Mucosa of descending colon (tissue), 3 donors: ENCODE measurements around the gene RPL36AL. TPM values are rescaled to one million over a fixed set of nuclear protein-coding genes. Genes with fewer than 3 reads are reported as not detected.
"Not testable (repeated sequence)": the region's sequence is repeated elsewhere in the genome, so short reads cannot be mapped to it uniquely, and the experiment has no call there.

Source experiments
- ATAC-seq: fragments of 200-7000 bp; cut with Tn5 transposase; one replicate; pipeline ENCODE4 v1.9.1; 2020; ENCODE audit warnings: mild to moderate bottlenecking, moderate library complexity
- DNase-seq, 3 donors: peaks; one replicate each; pipeline ENCODE4 v3.0.0-alpha.2; 2020
- H3K36me3 ChIP-seq: fragments of 200-600 bp; one replicate; pipeline ENCODE4 v1.8.0; 2021; ENCODE audit warnings: low read depth, mild to moderate bottlenecking
- H3K4me1 ChIP-seq: fragments of 200-600 bp; one replicate; pipeline ENCODE4 v1.8.0; 2021; ENCODE audit warnings: low read depth, mild to moderate bottlenecking
- H3K4me3 ChIP-seq: fragments of 200-600 bp; one replicate; pipeline ENCODE4 v1.8.0; 2021; ENCODE audit warnings: mild to moderate bottlenecking
- H3K9me3 ChIP-seq: fragments of 200-600 bp; one replicate; pipeline ENCODE4 v1.8.0; 2021; ENCODE audit warnings: mild to moderate bottlenecking
- intact Hi-C, 2 donors: fragments of 100-400 bp; cut with DNase I in 1 of 2; cut with micrococcal nuclease in 1 of 2; formaldehyde crosslinking; loops; one replicate each; pipeline versions ENCODE4 v1.11.0 to v1.11.1; 2022; cut with DNase I, micrococcal nuclease
- total RNA-seq, 3 donors: library from RNA; stranded (reverse); fragmentation: NEBNext Ultra II Directional in 2 of 3; extraction: Animal tissue kit (Norgen Biotek cat#: 25700) in 2 of 3; gene quantifications; one replicate each; pipeline versions ENCODE4 v1.2.1 to v1.2.4, GENCODE V29; 2021 to 2023
- TF ChIP-seq, protein P1 (sequence below): fragments of 200-600 bp; IDR thresholded peaks from one replicate; pipeline ENCODE4 v1.8.0; 2022; ENCODE audit warnings: antibody characterized with exemption, mild to moderate bottlenecking
- donor health status: DM: no; HTN: no; CAD: no; lungs with moderate emphysema.
- donor health status: DM: no; HTN: no; CAD: no.
- donor health status: DM: no; HTN: yes; CAD: no.

RPL36AL gene
- total RNA-seq, 3 donors from 2014 or later, result 146 to 197 (median 178) TPM

DNA sequence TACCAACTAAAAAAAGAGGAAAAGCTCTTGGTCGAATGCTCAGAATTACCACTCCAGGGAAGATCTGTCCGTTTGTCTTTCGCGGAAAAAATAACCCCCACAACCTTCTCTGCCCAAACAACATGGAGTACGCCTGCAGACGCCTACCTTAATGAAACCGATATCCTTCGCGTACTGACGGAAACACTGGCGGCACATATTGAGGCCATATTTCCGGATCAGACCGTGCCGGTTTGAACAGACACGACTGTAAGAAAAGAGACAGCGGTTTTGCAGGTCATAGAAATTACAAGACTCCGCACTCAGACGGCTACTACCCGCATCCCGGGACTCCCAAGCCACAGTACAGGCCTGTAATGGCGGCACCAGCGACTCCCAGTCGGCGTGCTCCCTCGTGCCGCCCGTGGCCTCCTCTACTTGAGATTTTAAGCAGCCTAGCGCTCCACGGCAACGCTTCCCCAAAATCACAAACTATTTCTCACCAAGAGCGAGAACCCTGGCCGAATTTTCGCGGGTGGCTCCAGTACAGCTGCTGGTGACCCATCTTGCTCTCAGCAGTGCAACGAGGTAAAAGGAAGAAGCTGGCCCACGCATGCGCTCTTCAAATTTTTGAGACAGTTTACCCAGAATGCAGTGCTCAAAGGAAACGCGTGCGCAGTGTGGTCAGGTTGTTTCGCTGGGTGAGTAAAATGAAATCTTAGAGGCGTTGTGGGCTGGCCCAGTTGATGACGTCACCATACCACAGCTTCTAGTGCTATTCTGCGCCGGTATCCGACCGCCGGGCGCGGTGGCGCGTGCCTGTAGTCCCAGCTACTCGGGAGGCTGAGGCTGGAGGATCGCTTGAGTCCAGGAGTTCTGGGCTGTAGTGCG is 34.4 kb downstream of the RPL36AL start, which contains the start of gene RPS29:
Gene RPS29, minus strand, starts transcription at position 578 of the 870 bp plus-strand sequence. Its CDS starts 34 bp downstream, at position 544.
- Histone ChIP-seq H3K4me3 (peak within 1 kb of the TSS; percentile 91), H3K36me3 (peaks cover 4% of the 10 kb centered on the region), H3K4me1 (peaks cover 14% of the 10 kb centered on the region), H3K9me3 (no peaks in the 10 kb centered on the region)
- DNase-seq, result peak; percentile 98 to 99 (median 98)
- TF ChIP-seq, protein P1, sequence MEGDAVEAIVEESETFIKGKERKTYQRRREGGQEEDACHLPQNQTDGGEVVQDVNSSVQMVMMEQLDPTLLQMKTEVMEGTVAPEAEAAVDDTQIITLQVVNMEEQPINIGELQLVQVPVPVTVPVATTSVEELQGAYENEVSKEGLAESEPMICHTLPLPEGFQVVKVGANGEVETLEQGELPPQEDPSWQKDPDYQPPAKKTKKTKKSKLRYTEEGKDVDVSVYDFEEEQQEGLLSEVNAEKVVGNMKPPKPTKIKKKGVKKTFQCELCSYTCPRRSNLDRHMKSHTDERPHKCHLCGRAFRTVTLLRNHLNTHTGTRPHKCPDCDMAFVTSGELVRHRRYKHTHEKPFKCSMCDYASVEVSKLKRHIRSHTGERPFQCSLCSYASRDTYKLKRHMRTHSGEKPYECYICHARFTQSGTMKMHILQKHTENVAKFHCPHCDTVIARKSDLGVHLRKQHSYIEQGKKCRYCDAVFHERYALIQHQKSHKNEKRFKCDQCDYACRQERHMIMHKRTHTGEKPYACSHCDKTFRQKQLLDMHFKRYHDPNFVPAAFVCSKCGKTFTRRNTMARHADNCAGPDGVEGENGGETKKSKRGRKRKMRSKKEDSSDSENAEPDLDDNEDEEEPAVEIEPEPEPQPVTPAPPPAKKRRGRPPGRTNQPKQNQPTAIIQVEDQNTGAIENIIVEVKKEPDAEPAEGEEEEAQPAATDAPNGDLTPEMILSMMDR, result no peak
- ATAC-seq, result peak; percentile 96
- intact Hi-C loops, result no loop called here

DNA sequence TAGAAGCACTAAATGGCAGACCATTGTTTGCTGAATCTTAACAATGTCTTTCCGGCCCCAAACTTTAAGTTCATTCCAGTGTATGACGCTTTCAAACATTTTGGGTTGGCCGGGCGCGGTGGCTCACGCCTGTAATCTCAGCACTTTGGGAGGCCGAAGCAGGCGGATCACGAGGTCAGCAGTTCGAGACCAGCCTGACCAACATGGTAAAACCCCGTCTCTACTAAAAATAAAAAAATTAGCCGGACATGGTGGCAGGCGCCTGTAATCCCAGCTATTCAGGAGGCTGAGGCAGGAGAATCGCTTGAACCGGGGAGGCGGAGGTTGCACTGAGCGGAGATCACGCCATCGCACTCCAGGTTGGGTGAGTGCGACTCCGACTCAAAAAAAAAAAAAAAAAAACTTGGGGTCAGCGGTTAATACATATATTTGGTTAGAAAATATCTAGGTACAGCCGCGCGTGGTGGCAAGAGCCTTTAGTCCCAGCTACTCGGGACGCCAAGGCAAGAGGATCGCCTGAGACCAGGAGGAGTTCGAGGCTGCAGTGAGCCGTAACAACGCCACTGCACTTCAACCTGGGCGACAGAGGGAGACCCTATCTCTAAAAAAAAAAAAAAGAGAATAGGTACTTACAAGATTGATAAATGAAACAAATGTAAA is 35.3 kb downstream of the RPL36AL start:
- ATAC-seq, H3K9me3 ChIP-seq, intact Hi-C loops, H3K36me3 ChIP-seq: not testable (repeated sequence)
- Histone ChIP-seq H3K4me1 (peaks cover 14% of the 10 kb centered on the region), H3K4me3 (peak overlapping the region; percentile 91)
- DNase-seq, result peak in 2 of 3 donors; percentile 28 to 53

DNA sequence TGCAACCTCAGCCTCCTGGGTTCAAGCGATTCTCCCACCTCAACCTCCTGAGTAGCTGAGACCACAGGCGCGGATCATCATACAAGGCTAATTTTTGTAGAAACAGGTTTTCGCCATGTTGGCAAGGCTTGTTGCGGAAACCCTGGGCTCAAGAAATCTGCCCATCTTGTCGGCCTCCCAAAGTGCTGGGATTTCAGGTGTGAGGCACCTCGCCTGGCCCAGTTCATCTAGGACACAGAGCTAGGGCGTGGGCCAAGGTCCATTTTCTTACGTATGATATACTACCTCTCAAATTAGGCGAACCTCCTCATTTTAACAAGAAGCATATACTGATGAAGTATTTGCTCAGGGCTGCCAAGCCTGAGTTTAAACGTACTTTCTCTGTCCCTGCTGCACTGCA is 36.4 kb downstream of the RPL36AL start:
- DNase-seq (peak in 1 of 3 donors; percentile 11), ATAC-seq (no peak)
- H3K4me3 ChIP-seq, result no peak overlapping the region
- H3K9me3 ChIP-seq, result no peaks in the 10 kb centered on the region
- intact Hi-C loops, result no loop called here
- peaks cover 14% of the 10 kb centered on the region for H3K4me1 ChIP-seq
- TF ChIP-seq, protein P1, result no peak
- H3K36me3 ChIP-seq, result peaks cover 4% of the 10 kb centered on the region

DNA sequence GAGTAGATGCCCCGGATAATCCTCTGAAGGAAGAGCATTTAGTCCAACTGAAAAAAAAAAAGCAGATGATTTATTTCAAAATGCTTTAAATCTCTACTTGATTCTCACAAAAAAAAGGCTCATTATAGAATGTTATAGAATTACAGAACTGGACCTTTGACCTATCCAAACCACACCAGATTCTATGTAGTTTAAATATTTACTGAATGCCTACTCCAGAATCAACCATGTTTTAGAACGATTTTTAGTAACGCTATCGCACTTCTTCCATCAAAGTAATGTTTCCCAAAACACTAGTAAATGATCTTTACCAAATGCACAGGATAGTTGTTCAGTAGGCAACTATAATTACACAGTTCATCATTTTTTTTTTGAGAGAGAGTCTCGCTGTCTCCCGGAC is 36.8 kb downstream of the RPL36AL start:
- peaks cover 4% of the 10 kb centered on the region for H3K36me3 ChIP-seq
- H3K4me1 ChIP-seq, result peaks cover 14% of the 10 kb centered on the region
- ATAC-seq (no peak), DNase-seq (no peak)
- TF ChIP-seq, protein P1, result no peak
- H3K4me3 ChIP-seq, result no peak overlapping the region
- intact Hi-C loops, result no loop called here
- H3K9me3 ChIP-seq, result no peaks in the 10 kb centered on the region

DNA sequence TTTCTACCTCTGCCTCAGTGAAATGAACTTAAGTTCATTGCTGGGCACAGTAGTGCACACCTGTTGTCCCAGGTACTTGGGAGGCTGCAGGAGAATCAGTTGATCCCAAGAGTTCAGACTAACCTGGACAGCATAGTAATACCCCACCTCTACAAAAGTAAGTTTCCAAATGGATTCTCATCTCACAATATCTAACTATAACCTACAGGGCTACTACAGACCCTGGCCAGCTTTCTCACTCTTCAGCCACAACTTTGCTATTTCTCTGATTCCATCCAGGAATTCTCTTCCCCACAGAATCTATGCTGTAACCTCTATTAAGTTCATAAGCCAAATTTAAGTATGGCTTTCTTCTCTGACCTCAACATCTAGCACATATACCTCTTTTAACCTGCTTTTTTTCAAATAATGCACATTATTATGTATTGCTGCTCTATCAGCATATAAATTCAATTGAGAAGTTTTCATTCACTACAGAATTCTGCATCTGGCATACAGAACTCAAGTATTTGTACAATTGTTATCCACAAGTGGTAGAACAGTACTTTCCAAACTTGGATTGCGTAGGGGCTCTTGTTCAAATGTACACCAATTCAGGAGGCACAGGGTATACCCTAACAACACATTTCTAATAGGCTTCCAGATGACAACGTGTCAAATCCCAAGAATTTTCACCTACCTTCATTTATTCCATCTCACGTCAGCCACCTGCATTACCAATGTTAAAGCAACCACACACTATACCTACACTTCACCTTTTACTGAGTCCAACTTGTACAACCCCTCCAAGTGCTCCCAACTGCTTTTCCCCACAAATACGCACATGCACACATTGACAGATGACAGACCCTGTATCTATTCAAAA is 38.1 kb downstream of the RPL36AL start:
- Histone ChIP-seq H3K9me3 (no peaks in the 10 kb centered on the region), H3K4me3 (no peak overlapping the region), H3K4me1 (peaks cover 14% of the 10 kb centered on the region), H3K36me3 (peaks cover 4% of the 10 kb centered on the region)
- no peak for ATAC-seq
- no peak for DNase-seq
- intact Hi-C loops, result no loop called here
- TF ChIP-seq, protein P1, result no peak
